AG09319 (cell line): ENCODE data around the gene LAMTOR2.

Experiments used
- DNase-seq: peaks from one replicate; pipeline ENCODE4 v3.0.0-alpha.2; 2010; ENCODE audit warnings: low read depth; ENCODE audit errors: extremely low read depth
- CTCF ChIP-seq: IDR thresholded peaks from 2 replicates; pipeline ENCODE4 v1.5.1; 2011; ENCODE audit warnings: low read depth, mild to moderate bottlenecking, inconsistent platforms, low read length, moderate library complexity

LAMTOR2 gene

GRCh38 chr1:156091610-156092009, 37.0 kb downstream of the LAMTOR2 start:
- DNase-seq, result no peak
- TF ChIP-seq CTCF, result no peak

- no peak for TF ChIP-seq CTCF
- DNase-seq, result no peak
Measured at GRCh38 chr1:156095906-156096508, 41.4 kb downstream of the LAMTOR2 start.

- peak; percentile 97 for TF ChIP-seq CTCF
- DNase-seq, result no peak
Measured at GRCh38 chr1:156096640-156097391, 42.2 kb downstream of the LAMTOR2 start.

- no peak for DNase-seq
- TF ChIP-seq CTCF, result no peak
Measured at GRCh38 chr1:156097499-156098178, 43.1 kb downstream of the LAMTOR2 start.

- TF ChIP-seq CTCF, result no peak
- DNase-seq, result no peak
Measured at GRCh38 chr1:156098784-156099183, 44.2 kb downstream of the LAMTOR2 start.

- TF ChIP-seq CTCF, result no peak
- DNase-seq, result no peak
Measured at GRCh38 chr1:156099282-156099681, 44.7 kb downstream of the LAMTOR2 start.
